Smooth muscle cell (in vitro differentiated cells): Measurements from ENCODE around the gene KLK11. TPM values are rescaled to one million over a fixed set of nuclear protein-coding genes. Genes with fewer than 3 reads are reported as not detected.

Experiments used
- DNase-seq: peaks from one replicate; lab custom pipeline; 2025; ENCODE audit not compliant: unreplicated experiment; lab: John Stamatoyannopoulos, UW
- H2AFZ ChIP-seq: fragments of 200-600 bp; sonication (generic); 2 replicates; pipeline ENCODE4 v1.6.0; 2016; ENCODE audit warnings: antibody characterized with exemption, low read depth, mild to moderate bottlenecking
- H3F3A ChIP-seq: fragments of 200-600 bp; sonication (generic); 2 replicates; pipeline ENCODE4 v1.6.0; 2017; ENCODE audit warnings: antibody characterized with exemption, low read depth
- H3K27ac ChIP-seq: fragments of 200-600 bp; sonication (generic); 2 replicates; pipeline ENCODE4 v1.5.1; 2016; ENCODE audit warnings: low read depth, mild to moderate bottlenecking
- H3K27me3 ChIP-seq: fragments of 200-600 bp; sonication (generic); 2 replicates; pipeline ENCODE4 v1.6.1; 2016; ENCODE audit warnings: low read depth, mild to moderate bottlenecking
- H3K36me3 ChIP-seq: fragments of 200-600 bp; sonication (generic); 2 replicates; pipeline ENCODE4 v1.5.1; 2016; ENCODE audit warnings: low read depth
- H3K4me1 ChIP-seq: fragments of 200-600 bp; sonication (generic); 2 replicates; pipeline ENCODE4 v1.5.1; 2016; ENCODE audit warnings: low read depth
- H3K4me2 ChIP-seq: fragments of 200-600 bp; sonication (generic); 2 replicates; pipeline ENCODE4 v1.6.0; 2016; ENCODE audit warnings: mild to moderate bottlenecking
- H3K4me3 ChIP-seq: fragments of 200-600 bp; sonication (generic); 2 replicates; pipeline ENCODE4 v1.5.1; 2016; ENCODE audit warnings: mild to moderate bottlenecking
- H3K79me2 ChIP-seq: fragments of 200-600 bp; sonication (generic); 2 replicates; pipeline ENCODE4 v1.6.0; 2016; ENCODE audit warnings: low read depth, mild to moderate bottlenecking
- H3K9ac ChIP-seq: fragments of 200-600 bp; sonication (generic); 2 replicates; pipeline ENCODE4 v1.6.0; 2016; ENCODE audit warnings: low read depth
- H3K9me3 ChIP-seq: fragments of 200-600 bp; sonication (generic); replicated peaks from 2 replicates; pipeline ENCODE4 v1.5.1; 2016; ENCODE audit warnings: low read depth
- H4K20me1 ChIP-seq: fragments of 200-600 bp; sonication (generic); 2 replicates; pipeline ENCODE4 v1.6.0; 2016; ENCODE audit warnings: low read depth
- WGBS: methylation state at CpG from one replicate; pipeline ENCODE4 v1.1.7; 2016; ENCODE audit warnings: low lambda C conversion rate; 5-methylcytosine and 5-hydroxymethylcytosine counted together
- polyA plus RNA-seq: library from polyadenylated mRNA; unstranded; fragments of >200 nt; fragmentation: Nextera tagmentation; extraction: Ambion mirVana; gene quantifications from 2 replicates; pipeline ENCODE4 v1.2.1, GENCODE V29; 2016
- total RNA-seq: library from RNA; depleted of rRNA; stranded (reverse); fragments of >200 nt; gene quantifications from 2 replicates; pipeline ENCODE4 v1.2.3, GENCODE V29; 2014
- TF ChIP-seq, protein P1 (sequence below): fragments of 200-600 bp; sonication (generic); IDR thresholded peaks from 2 replicates; pipeline ENCODE4 v1.5.1; 2017; ENCODE audit warnings: borderline replicate concordance, mild to moderate bottlenecking, antibody characterized with exemption; ENCODE audit not compliant: insufficient read depth, poor library complexity, severe bottlenecking

Gene KLK11
- total and polyA plus RNA-seq, 2 experiments from 2014 or later: 0.97 to 2.1 TPM

DNA sequence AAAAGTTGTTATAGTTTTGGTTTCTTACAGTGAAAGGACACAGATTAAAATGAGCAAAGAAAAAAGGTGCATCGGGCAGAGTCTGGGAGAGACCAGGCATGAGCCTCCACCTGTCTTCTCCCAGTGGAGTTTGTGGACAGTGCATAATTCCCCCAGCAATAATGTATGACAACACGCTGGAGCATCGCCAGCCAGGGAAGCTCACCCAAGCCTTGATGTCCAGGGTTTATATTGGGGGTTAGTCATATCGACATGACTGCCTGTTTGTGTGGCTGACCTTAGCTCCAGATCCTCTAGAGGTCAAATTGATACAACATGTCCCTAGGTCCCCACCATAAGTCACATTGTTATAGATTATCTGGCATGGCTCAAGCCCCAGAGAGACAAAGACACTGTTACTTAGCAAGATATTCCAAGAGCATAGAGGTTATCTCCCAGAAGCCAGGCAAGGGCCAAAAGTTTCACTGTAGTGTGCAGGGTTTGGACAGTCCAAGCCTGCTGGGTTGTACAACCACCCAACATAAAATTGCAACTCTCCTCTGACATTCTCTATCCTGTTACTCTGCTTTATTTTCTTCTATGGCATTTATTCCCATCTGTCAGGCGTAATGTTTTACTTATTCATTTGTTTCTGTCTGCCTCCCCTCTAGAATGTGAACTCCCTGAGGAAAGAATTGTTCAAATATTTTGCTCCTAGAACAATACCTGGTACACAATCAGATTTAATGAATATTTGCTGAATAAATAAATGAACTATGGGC is 44.1 kb upstream of the KLK11 start:
- H3K79me2 ChIP-seq: no peaks in the 10 kb centered on the region
- 89% methylated on average over 5 of the region's 5 CpGs for WGBS
- no peaks in the 10 kb centered on the region for H3K4me1 ChIP-seq
- H3K27me3 ChIP-seq: no peaks in the 10 kb centered on the region
- no peaks in the 10 kb centered on the region for H3K9me3 ChIP-seq
- no peak overlapping the region for H3K4me2 ChIP-seq
- no peak overlapping the region for H3K9ac ChIP-seq
- H3F3A ChIP-seq: no peaks in the 10 kb centered on the region
- H4K20me1 ChIP-seq: no peaks in the 10 kb centered on the region
- no peak overlapping the region for H2AFZ ChIP-seq
- no peak for DNase-seq
- no peaks in the 10 kb centered on the region for H3K36me3 ChIP-seq
- TF ChIP-seq, protein P1, sequence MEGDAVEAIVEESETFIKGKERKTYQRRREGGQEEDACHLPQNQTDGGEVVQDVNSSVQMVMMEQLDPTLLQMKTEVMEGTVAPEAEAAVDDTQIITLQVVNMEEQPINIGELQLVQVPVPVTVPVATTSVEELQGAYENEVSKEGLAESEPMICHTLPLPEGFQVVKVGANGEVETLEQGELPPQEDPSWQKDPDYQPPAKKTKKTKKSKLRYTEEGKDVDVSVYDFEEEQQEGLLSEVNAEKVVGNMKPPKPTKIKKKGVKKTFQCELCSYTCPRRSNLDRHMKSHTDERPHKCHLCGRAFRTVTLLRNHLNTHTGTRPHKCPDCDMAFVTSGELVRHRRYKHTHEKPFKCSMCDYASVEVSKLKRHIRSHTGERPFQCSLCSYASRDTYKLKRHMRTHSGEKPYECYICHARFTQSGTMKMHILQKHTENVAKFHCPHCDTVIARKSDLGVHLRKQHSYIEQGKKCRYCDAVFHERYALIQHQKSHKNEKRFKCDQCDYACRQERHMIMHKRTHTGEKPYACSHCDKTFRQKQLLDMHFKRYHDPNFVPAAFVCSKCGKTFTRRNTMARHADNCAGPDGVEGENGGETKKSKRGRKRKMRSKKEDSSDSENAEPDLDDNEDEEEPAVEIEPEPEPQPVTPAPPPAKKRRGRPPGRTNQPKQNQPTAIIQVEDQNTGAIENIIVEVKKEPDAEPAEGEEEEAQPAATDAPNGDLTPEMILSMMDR: no peak
- no peak overlapping the region for H3K27ac ChIP-seq
- H3K4me3 ChIP-seq: no peak overlapping the region

DNA sequence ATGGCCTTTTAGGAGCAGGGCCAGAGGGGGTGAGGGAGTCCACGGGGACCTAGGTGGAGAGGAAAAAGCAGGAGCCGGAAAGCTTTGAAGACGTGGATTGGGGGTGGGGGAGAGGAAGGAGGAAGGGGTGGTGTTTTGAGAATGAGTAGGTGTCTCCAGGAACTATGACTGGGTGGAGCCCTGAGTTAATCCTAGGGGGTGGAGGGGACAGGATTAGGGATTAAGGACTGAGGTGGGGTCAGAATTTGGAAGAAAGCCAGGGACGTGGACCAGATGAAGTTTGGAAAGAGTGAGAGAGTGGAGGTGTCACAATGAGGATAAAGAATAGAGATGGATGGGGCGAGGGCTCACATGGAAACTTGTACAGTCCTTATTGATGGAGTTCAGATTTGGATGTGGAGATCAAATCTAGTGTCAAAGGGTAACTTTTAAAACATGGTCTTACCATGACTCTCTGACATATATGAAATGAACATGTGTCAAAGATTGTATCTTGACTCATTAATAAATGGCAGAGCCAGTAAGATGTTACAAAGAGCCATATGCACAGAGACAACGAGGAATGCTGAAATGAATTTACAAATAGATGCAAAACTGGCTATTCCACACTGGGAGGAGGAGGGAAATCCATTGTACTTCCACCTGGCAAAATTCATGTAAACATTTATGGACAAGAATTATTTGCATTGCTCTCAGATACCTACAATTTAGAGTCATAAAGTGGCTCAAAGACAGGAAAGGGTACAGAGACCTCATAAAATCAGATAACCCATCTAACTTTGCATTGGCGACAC is 40.2 kb upstream of the KLK11 start:
- no peak overlapping the region for H3K4me3 ChIP-seq
- H3K27ac ChIP-seq: no peak overlapping the region
- no peaks in the 10 kb centered on the region for H3K9me3 ChIP-seq
- H3K9ac ChIP-seq: no peak overlapping the region
- no peak overlapping the region for H3K4me2 ChIP-seq
- H3K79me2 ChIP-seq: no peaks in the 10 kb centered on the region
- no peaks in the 10 kb centered on the region for H3K27me3 ChIP-seq
- H4K20me1 ChIP-seq: no peaks in the 10 kb centered on the region
- H2AFZ ChIP-seq: no peak overlapping the region
- TF ChIP-seq, protein P1: no peak
- H3F3A ChIP-seq: no peaks in the 10 kb centered on the region
- no peaks in the 10 kb centered on the region for H3K4me1 ChIP-seq
- H3K36me3 ChIP-seq: no peaks in the 10 kb centered on the region
- 82% methylated on average over 7 of the region's 7 CpGs for WGBS
- no peak for DNase-seq

DNA sequence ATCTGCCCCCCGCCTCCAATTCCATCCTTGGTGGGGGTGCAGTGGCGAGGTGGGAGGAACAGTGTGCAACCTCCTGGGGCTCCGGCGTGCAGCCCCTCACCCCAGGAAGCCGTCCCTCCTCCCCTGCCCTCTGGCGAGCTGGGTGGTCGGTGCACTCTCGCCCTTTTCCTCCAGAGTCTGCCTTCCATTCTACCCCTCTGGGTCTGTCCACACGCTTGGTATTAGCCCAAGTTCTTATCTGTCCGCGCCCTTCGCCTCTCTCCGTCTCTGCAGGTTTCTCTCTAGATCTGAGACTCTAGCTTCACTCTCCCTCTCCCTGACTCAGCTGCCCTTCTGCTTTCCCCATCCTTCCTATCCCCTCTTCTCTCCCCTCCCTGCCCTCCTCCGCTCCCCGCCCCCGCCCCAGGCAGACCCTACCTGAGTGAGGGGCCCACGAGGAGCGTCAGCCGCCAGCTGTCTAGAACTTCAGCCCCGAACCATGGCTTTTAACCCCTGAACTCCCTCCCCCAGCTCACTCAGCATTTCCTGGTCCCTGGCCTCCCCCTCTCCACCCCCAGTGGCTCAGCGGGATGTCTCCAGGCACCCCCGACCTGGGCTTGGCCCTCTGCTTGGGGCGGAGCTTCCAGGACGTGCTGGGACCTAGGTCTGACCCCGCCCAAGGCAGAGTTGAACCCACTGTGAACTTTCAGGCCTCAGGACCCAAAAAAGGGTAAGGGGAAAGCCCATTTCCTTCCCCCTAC is 39.0 kb upstream of the KLK11 start:
- Histone ChIP-seq H3K79me2 (no peaks in the 10 kb centered on the region), H3F3A (no peaks in the 10 kb centered on the region), H3K4me1 (no peaks in the 10 kb centered on the region), H3K36me3 (no peaks in the 10 kb centered on the region), H3K27ac (no peak overlapping the region), H3K4me2 (peak overlapping the region; percentile 87), H3K9me3 (no peaks in the 10 kb centered on the region), H2AFZ (peak overlapping the region; percentile 77), H3K9ac (no peak overlapping the region), H4K20me1 (no peaks in the 10 kb centered on the region), H3K4me3 (peak overlapping the region; percentile 45), H3K27me3 (no peaks in the 10 kb centered on the region)
- TF ChIP-seq, protein P1: no peak
- no peak for DNase-seq
- 14% methylated on average over 14 of the region's 25 CpGs for WGBS
